Neutrophil (primary cell): Measurements from ENCODE around the gene ZBTB39.
"Not testable (repeated sequence)": the region's sequence is repeated elsewhere in the genome, so short reads cannot be mapped to it uniquely, and the experiment has no call there.

ENCODE experiments used
- H3K27ac ChIP-seq: fragments of 200-600 bp; sonication (generic); 2 replicates; pipeline ENCODE4 v1.5.1; 2016; ENCODE audit warnings: mild to moderate bottlenecking, moderate library complexity
- H3K27me3 ChIP-seq: fragments of 200-600 bp; sonication (generic); 2 replicates; pipeline ENCODE4 v1.6.0; 2016; ENCODE audit warnings: mild to moderate bottlenecking
- H3K36me3 ChIP-seq: fragments of 200-600 bp; sonication (generic); 2 replicates; pipeline ENCODE4 v1.5.1; 2017
- H3K4me1 ChIP-seq, 2 experiments: fragments of 200-600 bp in 1 of 2; sonication (generic) in 1 of 2; 1 replicate in 1 of 2; 2 replicates in 1 of 2; pipeline versions ENCODE4 v1.5.1 to v1.6.1; 2013 to 2016; ENCODE audit warnings: low read depth in 1 of 2, low read length in 1 of 2, mild to moderate bottlenecking in 1 of 2, moderate library complexity in 1 of 2; ENCODE audit not compliant: control insufficient read depth in 1 of 2, insufficient read depth in 1 of 2
- H3K4me3 ChIP-seq, 2 experiments: fragments of 200-600 bp in 1 of 2; sonication (generic) in 1 of 2; 1 replicate in 1 of 2; 2 replicates in 1 of 2; pipeline ENCODE4 v1.5.1; 2013 to 2016; ENCODE audit warnings: low read depth in 1 of 2, low read length in 1 of 2, mild to moderate bottlenecking in 1 of 2, moderate library complexity in 1 of 2
- H3K9me3 ChIP-seq: fragments of 200-600 bp; sonication (generic); 2 replicates; pipeline ENCODE4 v1.5.1; 2016
- TF ChIP-seq, protein P1 (sequence below): fragments of 200-600 bp; sonication (generic); IDR thresholded peaks from 2 replicates; pipeline ENCODE4 v1.5.1; 2016; ENCODE audit warnings: antibody characterized with exemption

Gene ZBTB39

DNA sequence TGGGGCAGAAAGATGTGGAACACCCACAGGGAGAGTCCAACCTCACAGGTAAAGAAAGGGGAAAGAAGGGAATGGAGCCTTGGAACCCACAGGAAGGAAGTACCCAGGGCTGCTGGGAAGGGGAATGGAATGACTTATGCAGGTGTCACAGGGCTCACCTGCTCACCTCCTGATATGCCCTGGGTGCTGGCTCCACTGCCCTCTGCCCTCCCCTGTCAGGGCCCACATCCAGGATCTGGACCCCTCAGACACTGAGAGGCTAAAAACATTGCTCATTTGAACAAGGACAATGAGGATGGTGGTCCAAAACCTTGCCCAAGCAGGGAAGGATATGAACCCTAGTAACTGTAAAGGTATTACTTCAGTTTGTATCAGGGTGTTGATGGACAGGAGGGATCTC is 19.3 kb downstream of the ZBTB39 start:
- TF ChIP-seq, protein P1, sequence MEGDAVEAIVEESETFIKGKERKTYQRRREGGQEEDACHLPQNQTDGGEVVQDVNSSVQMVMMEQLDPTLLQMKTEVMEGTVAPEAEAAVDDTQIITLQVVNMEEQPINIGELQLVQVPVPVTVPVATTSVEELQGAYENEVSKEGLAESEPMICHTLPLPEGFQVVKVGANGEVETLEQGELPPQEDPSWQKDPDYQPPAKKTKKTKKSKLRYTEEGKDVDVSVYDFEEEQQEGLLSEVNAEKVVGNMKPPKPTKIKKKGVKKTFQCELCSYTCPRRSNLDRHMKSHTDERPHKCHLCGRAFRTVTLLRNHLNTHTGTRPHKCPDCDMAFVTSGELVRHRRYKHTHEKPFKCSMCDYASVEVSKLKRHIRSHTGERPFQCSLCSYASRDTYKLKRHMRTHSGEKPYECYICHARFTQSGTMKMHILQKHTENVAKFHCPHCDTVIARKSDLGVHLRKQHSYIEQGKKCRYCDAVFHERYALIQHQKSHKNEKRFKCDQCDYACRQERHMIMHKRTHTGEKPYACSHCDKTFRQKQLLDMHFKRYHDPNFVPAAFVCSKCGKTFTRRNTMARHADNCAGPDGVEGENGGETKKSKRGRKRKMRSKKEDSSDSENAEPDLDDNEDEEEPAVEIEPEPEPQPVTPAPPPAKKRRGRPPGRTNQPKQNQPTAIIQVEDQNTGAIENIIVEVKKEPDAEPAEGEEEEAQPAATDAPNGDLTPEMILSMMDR, result no peak
- H3K27me3 ChIP-seq, result peaks cover 18% of the 10 kb centered on the region
- no peak overlapping the region for H3K27ac ChIP-seq
- H3K4me1 ChIP-seq, result peaks cover 8 to 16% of the 10 kb centered on the region in 2 experiments
- no peaks in the 10 kb centered on the region for H3K9me3 ChIP-seq
- H3K36me3 ChIP-seq, result no peaks in the 10 kb centered on the region
- no peak overlapping the region for H3K4me3 ChIP-seq

DNA sequence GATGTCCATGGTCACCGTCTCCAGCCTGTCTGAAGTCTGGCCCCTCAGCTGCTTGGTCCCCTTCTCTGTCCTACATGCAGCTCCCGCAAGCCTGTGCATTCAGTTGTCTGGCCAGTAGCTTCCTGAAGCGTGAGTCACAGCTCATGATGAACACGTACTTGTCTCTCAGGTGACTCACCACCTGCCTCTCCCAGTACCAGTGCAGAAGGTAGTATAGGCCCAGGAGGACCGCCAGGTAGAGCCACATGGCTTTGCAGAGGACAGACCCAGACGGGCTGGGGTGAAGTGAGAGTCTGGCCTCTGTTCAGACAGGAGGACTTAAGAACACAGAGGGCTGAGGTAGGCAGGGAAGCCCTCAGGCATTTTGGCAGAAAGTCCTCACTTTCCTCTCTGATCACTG is 20.6 kb downstream of the ZBTB39 start:
- not testable (repeated sequence) for H3K9me3 ChIP-seq, H3K4me3 ChIP-seq

DNA sequence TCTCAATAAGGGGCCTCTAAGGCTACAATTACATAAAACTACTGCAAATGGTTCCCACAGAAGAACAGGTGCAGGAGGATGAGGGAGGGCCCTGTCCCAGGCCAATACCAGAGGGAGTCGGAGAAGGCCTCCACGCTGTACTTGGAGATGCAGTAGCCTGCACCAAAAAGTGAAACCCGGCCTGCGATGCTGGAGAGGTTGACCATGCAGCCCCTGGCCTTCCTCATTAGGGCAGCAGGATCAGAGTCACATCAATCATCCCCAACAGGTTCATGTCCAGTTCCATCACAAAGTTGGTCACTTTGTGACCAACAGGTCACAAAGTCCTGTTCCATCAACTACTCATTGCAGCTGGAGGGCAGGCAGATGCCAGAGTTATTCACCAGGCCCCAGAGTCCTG is 23.0 kb downstream of the ZBTB39 start:
- TF ChIP-seq, protein P1, result no peak
- no peaks in the 10 kb centered on the region for H3K36me3 ChIP-seq
- no peak overlapping the region for H3K27ac ChIP-seq
- peaks cover 8 to 10% of the 10 kb centered on the region in 2 experiments for H3K4me1 ChIP-seq
- peaks cover 8% of the 10 kb centered on the region for H3K27me3 ChIP-seq
- no peaks in the 10 kb centered on the region for H3K9me3 ChIP-seq
- no peak overlapping the region for H3K4me3 ChIP-seq

More for the DNA sequence above, 20.6 kb downstream of the ZBTB39 start:
- peaks cover 18% of the 10 kb centered on the region for H3K27me3 ChIP-seq
- not testable (repeated sequence) for H3K36me3 ChIP-seq, H3K27ac ChIP-seq
- peaks cover 8 to 10% of the 10 kb centered on the region in 2 experiments for H3K4me1 ChIP-seq

DNA sequence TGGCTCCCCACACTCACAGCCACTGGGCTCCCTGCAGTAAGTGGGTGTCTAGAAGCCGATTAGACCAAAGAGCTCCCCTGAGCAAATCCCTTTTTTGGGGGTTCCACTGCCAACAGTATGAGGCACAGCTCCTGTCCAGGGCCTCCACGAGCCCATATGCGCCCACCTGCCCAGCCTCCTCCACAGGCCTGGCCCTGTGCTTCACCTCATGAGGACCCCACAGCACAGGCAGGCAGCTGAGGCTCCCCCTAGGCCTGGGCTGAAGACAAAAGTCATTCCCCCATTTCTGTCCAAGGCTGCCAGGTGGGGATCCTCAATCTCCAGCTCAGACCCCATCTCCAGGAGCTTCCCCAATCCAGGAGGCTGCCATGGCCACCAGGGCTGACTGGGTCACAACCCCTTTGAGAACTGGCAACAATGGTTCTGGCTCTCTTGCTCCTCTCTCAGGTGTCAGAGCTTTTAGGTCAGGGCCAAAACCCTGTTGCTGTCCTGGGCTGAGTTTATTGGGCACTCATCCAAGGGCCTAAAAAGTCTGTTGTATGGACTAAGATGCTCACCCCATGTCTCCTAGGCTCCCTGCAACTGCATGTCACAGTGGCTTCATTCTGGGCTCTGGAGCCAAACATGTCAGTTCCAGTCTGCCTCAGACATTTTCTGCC is 23.6 kb downstream of the ZBTB39 start:
- not testable (repeated sequence) for H3K4me3 ChIP-seq, H3K27me3 ChIP-seq, H3K27ac ChIP-seq, H3K36me3 ChIP-seq, H3K9me3 ChIP-seq, H3K4me1 ChIP-seq

DNA sequence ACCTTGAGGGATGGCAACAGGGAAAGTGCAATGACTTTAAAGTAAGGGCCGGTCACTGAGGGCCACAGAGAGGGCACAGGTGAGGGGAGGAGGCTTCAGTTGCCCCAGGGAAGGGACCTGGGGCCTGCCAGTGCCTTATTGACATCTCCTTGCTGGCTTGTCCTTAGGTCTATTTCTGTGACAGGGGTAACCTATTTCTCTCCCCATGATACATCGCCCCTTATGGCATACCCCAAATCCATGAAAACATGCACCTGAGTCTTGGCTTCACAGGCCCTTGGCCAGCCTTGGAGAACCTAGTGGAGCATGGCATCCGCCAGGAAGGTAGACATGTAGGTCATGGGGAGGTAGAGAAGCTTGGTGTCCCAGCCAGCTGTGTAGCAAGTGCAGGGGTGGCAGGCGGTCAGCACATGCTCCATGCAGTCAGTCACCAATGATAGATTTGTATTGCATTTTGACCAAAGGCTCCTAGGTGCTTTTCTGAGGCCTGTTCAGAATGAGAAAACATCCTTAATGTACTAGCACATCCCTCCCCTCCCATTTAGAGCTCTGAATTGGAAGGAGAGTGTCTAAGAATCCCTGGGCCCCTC is 25.3 kb downstream of the ZBTB39 start:
- Histone ChIP-seq H3K36me3 (no peaks in the 10 kb centered on the region), H3K27me3 (no peaks in the 10 kb centered on the region), H3K4me1 (no peaks in the 10 kb centered on the region), H3K4me3 (no peak overlapping the region), H3K9me3 (no peaks in the 10 kb centered on the region), H3K27ac (no peak overlapping the region)
- TF ChIP-seq, protein P1, result no peak

DNA sequence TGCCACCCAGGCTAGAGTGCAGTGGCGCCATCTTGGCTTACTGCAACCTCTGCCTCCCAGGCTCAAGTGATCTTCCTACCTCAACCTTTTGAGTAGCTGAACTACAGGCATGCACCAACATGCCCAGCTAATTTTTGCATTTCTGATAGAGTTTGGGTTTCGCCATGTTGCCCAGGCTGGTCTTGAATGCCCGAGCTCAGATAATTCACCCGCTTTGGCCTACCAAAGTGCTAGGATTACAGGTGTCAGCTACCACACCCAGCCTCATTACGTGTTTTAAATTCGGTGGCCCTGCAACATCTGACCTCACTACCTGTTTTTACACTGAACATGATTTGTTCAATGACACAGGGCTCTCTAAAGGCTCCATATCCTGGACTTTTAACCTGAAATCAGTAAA is 26.1 kb downstream of the ZBTB39 start:
- H3K27ac ChIP-seq, result no peak overlapping the region
- H3K4me3 ChIP-seq, result no peak overlapping the region
- TF ChIP-seq, protein P1, result no peak
- no peaks in the 10 kb centered on the region for H3K27me3 ChIP-seq
- no peaks in the 10 kb centered on the region for H3K4me1 ChIP-seq
- H3K36me3 ChIP-seq, result no peaks in the 10 kb centered on the region
- no peaks in the 10 kb centered on the region for H3K9me3 ChIP-seq
